Cardiac fibroblast (primary cell): ENCODE data around the gene PCYOX1L.
"Not testable (repeated sequence)": the region's sequence is repeated elsewhere in the genome, so short reads cannot be mapped to it uniquely, and the experiment has no call there.

Source experiments
- DNase-seq, 2 donors: peaks; one replicate each; pipeline versions ENCODE4 v3.0.0 to v3.0.0-alpha.2; 2010; ENCODE audit warnings: low read depth in 2 of 2
- H3K4me3 ChIP-seq, 2 donors: replicated peaks in 1 of 2; 1 replicate in 1 of 2; 2 replicates in 1 of 2; pipeline ENCODE4 v1.5.1; 2011; ENCODE audit warnings: low read depth in 2 of 2, low read length in 2 of 2, mild to moderate bottlenecking in 2 of 2, moderate library complexity in 1 of 2
- CTCF ChIP-seq: IDR thresholded peaks from one replicate; pipeline ENCODE4 v1.5.1; 2011; ENCODE audit warnings: low read depth, mild to moderate bottlenecking, low read length, inconsistent platforms

PCYOX1L gene

GRCh38 chr5:149397530-149397929, 39.7 kb downstream of the PCYOX1L start:
- no peak for TF ChIP-seq CTCF
- DNase-seq, result peak; percentile 94 to 98
- H3K4me3 ChIP-seq, result no peak overlapping the region

GRCh38 chr5:149398747-149399266, 41.0 kb downstream of the PCYOX1L start:
- not testable (repeated sequence) for H3K4me3 ChIP-seq, DNase-seq

- no peak for DNase-seq
- TF ChIP-seq CTCF, result no peak
- H3K4me3 ChIP-seq, result no peak overlapping the region
These were observed 41.9 kb downstream of the PCYOX1L start for GRCh38 chr5:149399775-149400174.

GRCh38 chr5:149400304-149400703, 42.5 kb downstream of the PCYOX1L start:
- DNase-seq, result no peak
- TF ChIP-seq CTCF, result no peak
- H3K4me3 ChIP-seq, result no peak overlapping the region

- DNase-seq, result no peak
- TF ChIP-seq CTCF, result no peak
- H3K4me3 ChIP-seq, result no peak overlapping the region
These were observed 43.2 kb downstream of the PCYOX1L start for GRCh38 chr5:149401051-149401450.

GRCh38 chr5:149402291-149402690, 44.4 kb downstream of the PCYOX1L start:
- no peak overlapping the region for H3K4me3 ChIP-seq
- no peak for DNase-seq
- TF ChIP-seq CTCF, result no peak

GRCh38 chr5:149403923-149404745, 46.3 kb downstream of the PCYOX1L start:
- H3K4me3 ChIP-seq, result no peak overlapping the region
- no peak for TF ChIP-seq CTCF
- peak; percentile 57 to 97 for DNase-seq
